COLO668 (cell line): ENCODE measurements around the gene RLN2.

ENCODE experiments used
- DNase-seq: peaks from one replicate; lab custom pipeline; 2025; ENCODE audit not compliant: unreplicated experiment; lab: John Stamatoyannopoulos, UW

RLN2 gene

GRCh38 chr9:5269249-5269715, 35.2 kb downstream of the RLN2 start:
- DNase-seq = no peak

DNA sequence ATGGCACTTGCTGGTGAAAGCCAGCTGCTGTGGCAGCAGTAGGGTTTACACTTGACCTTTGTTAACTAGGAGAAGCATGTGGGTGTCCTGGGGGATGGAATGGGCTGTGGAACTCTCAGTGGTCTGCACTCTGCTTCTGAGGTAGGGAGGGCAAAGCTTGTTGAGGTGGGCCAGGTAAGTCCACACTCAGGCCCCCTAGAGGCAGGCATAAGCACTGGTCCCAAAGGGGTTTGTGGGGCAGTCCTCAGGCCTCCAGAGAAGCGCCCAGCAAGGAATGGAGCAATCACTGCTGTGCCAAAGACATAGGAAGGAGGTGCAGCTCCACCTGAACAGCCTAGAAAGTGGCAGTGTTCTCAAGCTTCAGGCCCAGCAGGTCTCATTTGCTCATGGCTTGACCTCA, 38.6 kb downstream of the RLN2 start:
- DNase-seq = no peak

DNA sequence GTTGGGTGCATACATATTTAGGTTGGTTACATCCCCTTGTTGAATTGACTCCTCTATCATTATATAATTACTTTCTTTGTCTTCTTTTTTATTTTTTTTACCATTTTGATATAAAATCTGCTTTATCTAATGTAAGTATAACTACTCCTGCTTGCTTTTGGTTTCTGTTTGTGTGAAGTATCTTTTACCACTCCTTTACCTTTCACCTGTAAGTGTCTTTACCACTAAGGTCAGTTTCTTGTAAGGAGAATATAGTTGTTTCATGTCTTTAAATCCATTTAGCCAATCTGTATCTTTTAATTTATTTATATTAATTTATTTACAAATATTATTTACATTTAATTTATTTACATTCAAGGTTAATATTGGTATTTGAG, 40.3 kb downstream of the RLN2 start:
- no peak for DNase-seq

GRCh38 chr9:5263351-5264218, 40.9 kb downstream of the RLN2 start:
- DNase-seq = no peak
